ENCODE data around the gene ECI1.
A peak's percentile ranks its signal among the peaks of the same experiment; 100 is the strongest.

The ECI1 gene

DNA sequence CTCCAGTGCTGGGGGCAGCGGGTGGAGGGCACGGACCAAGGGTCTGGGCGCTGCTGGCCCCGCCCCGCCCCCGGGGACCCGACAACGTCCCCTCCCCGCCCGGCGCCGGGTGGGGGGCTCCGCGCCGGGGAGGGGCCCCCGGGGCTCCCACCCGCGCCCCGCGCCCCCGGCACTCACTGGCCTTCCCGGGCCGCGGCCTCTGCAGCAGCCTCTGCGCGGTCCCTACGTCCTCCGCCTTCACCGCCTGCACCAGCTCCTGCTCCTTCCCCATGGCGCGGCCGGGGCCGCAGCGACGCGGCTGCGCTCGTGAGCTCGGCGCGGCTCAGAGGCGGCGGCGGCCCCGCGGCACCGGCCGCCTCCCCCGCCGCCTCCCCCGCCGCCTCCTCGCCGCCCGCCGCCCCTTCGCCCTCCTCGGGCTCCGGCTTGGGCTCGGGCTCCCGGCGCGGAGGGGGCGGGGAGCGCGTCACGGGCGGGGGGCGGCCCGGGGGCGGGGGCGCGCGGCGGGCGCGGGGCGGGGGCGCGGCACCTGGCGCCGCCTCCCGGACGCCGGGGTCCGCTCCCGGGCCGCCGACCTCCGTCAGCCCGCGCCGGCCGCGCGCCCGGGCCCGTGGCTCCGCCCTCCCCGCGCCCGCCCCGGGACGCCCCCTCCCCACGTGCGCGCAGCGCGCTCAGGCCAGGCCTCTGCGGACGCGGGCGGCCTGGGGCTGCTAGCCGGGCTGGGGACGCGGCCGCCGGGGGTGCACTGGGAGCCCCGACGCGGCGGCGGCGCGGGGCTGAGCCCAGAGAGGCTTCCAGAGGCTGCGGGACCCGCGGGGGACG lies 55.0 kb downstream of the ECI1 start, which contains the start of gene CASKIN1:
TSS of gene CASKIN1 (minus strand) at position 444 of the 819 bp plus-strand sequence. CDS start at position 271, 173 bp downstream.
- no peak for DNase-seq (ENCODE audit: low spot score)

- no peak for DNase-seq (ENCODE audit: low spot score)
These were observed 55.8 kb downstream of the ECI1 start for GRCh38 chr16:2195322-2196161.

GRCh38 chr16:2194852-2195321 lies 56.5 kb downstream of the ECI1 start:
- peak; percentile 67 for DNase-seq (ENCODE audit: low spot score)

- DNase-seq (ENCODE audit: low spot score) = no peak
These were observed 57.1 kb downstream of the ECI1 start for GRCh38 chr16:2194166-2194834.

- no peak for DNase-seq (ENCODE audit: low spot score)
These were observed 60.0 kb downstream of the ECI1 start for GRCh38 chr16:2191446-2191706.

DNA sequence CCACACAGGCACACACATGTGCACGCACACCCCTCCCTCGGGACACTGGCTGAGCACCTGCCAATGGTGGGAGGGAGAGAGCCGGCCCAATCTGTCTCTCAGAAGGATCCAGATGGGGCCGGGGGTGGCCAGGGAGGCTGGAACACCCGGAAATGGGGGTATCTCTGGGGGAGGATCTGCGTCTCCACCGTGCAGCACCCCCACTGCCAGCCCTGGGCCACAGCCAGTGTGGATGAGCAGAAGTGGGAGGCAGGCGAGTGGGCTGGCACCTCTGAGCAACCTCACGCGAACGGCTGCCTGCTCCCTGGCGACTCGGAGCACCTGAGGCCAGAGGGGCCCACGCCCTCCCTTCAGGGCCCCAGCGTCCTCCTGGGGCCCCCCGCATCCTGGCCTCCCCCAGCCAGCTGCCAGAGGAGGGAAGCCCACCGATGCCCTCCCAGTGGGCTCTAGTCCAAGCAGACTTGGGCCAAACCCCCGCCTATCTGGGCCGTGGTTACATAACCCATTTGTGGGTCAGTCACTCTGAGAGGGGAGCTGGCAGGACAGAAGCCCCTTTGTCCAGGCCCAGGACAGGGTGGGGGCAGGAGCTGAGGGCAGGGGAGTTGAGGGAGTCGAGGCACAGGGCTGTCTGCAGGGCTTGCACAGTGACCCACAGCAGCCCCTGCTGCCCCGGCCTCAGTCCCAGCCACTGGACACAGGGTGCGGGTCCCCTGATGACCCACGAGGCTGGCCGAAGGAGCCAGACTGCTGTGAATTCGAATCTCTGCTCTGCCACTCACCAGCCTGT lies 60.5 kb downstream of the ECI1 start:
- DNase-seq (ENCODE audit: low spot score) = no peak

DNA sequence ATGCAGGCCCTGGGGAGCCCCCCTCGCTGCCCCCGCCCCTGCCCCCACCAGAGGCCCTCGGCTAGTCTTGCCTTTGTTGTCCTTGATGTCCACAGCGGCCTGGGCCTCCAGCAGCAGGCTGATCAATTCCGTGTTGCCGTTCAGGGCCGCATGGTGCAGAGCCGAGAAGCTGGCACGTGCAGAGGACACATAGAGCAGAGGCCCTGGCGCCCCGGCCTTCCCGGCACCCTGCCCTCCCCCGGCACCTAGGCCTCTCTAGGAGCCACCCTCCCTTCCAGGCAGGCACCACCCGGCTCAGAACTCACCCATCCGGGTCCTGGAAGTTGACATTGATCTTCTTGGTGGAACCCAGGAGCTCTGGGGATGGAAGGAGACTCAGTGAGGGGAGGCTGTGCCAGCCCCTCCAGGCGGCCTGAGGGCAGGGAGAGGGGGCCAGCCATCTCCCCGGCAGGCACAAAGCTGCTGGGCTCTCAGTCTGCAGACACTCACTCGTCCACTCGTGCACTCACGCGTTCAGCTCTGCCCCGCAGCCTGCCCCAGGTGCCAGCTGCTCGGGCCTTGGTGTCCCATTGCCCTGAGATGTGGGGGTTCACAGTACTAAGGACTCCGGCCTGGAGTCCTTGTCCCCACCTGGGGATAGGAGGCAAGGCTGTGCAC lies 61.3 kb downstream of the ECI1 start:
- DNase-seq (ENCODE audit: low spot score) = no peak
